Measurements from ENCODE around the gene ZSCAN29. TPM values are rescaled to one million over a fixed set of nuclear protein-coding genes. Genes with fewer than 3 reads are reported as not detected.
A peak's percentile ranks its signal among the peaks of the same experiment; 100 is the strongest.

The ZSCAN29 gene
- total RNA-seq, 2 experiments from 2014 or later, result 30.2 to 73.7 TPM

- peaks cover 34% of the 10 kb centered on the region for H3K36me3 ChIP-seq (ENCODE audit: insufficient read depth, low read length)
- H3K4me3 ChIP-seq (ENCODE audit: low read depth, low read length, poor library complexity, severe bottlenecking), result no peak overlapping the region
- H2AFZ ChIP-seq (ENCODE audit: low read length), result no peak overlapping the region
- no peak for TF ChIP-seq EZH2phosphoT487 (IDR thresholded peaks at IDR 0.05; ENCODE audit: borderline replicate concordance, low read depth, low read length)
- peak; percentile 56 for TF ChIP-seq CTCF (conservative IDR thresholded peaks at IDR 0.05; ENCODE audit: low read length)
- no peak overlapping the region for H3K4me2 ChIP-seq (ENCODE audit: low read length)
- no peaks in the 10 kb centered on the region for H3K9me2 ChIP-seq (ENCODE audit: insufficient read depth, low read length)
- H3K9me3 ChIP-seq (ENCODE audit: low read length), result no peaks in the 10 kb centered on the region
- DNase-seq (ENCODE audit: low spot score), result peak; percentile 35
- no peaks in the 10 kb centered on the region for H3K79me2 ChIP-seq (ENCODE audit: insufficient read depth, low read depth, low read length)
- peaks cover 13% of the 10 kb centered on the region for H3K4me1 ChIP-seq (ENCODE audit: insufficient read depth, low read length, poor library complexity, severe bottlenecking)
- intact Hi-C loops (cut with micrococcal nuclease; ENCODE audit: unreplicated experiment), result no loop called here
- ChIA-PET CTCF (ENCODE audit: unreplicated experiment) (no interaction called here), POLR2A (no interaction called here)
- no peak overlapping the region for H3K27ac ChIP-seq (ENCODE audit: low read depth, low read length, poor library complexity, severe bottlenecking)
- H4K20me1 ChIP-seq (ENCODE audit: insufficient read depth, low read length), result no peaks in the 10 kb centered on the region
- no TSS peak for BruUV-seq (replicated peaks)
Observed at GRCh38 chr15:43346305-43346704, 24.5 kb downstream of the ZSCAN29 start.

- ChIA-PET POLR2A (interaction anchor here (0.6 kb wide), 1 partner anchor 140 kb away, joined by 3 read pairs; no protein-coding TSS in a partner anchor), CTCF (ENCODE audit: unreplicated experiment) (no interaction called here)
- H4K20me1 ChIP-seq (ENCODE audit: insufficient read depth, low read length), result 0 out of 2 replicates have a peak, but pooled peaks cover 7% of the 10 kb centered on the region
- peaks cover 26% of the 10 kb centered on the region for H3K36me3 ChIP-seq (ENCODE audit: insufficient read depth, low read length)
- no peaks in the 10 kb centered on the region for H3K9me2 ChIP-seq (ENCODE audit: insufficient read depth, low read length)
- DNase-seq (ENCODE audit: low spot score), result no peak
- BruUV-seq (replicated peaks), result TSS peak; percentile 92
- H3K9me3 ChIP-seq (ENCODE audit: low read length), result no peaks in the 10 kb centered on the region
- H2AFZ ChIP-seq (ENCODE audit: low read length), result peak overlapping the region; percentile 96
- H3K4me3 ChIP-seq (ENCODE audit: low read depth, low read length, poor library complexity, severe bottlenecking), result peak overlapping the region; percentile 72
- peaks cover 16% of the 10 kb centered on the region for H3K79me2 ChIP-seq (ENCODE audit: insufficient read depth, low read depth, low read length)
- H3K27ac ChIP-seq (ENCODE audit: low read depth, low read length, poor library complexity, severe bottlenecking), result peak overlapping the region; percentile 79
- H3K4me2 ChIP-seq (ENCODE audit: low read length), result peak overlapping the region; percentile 79
- TF ChIP-seq EZH2phosphoT487 (IDR thresholded peaks at IDR 0.05; ENCODE audit: borderline replicate concordance, low read depth, low read length) (no peak), CTCF (conservative IDR thresholded peaks at IDR 0.05; ENCODE audit: low read length) (no peak)
- intact Hi-C loops (cut with micrococcal nuclease; ENCODE audit: unreplicated experiment), result no loop called here
- peaks cover 33% of the 10 kb centered on the region for H3K4me1 ChIP-seq (ENCODE audit: insufficient read depth, low read length, poor library complexity, severe bottlenecking)
Observed at GRCh38 chr15:43330780-43331087, 40.1 kb downstream of the ZSCAN29 start.

- H3K4me1 ChIP-seq (ENCODE audit: insufficient read depth, low read length, poor library complexity, severe bottlenecking), result peaks cover 37% of the 10 kb centered on the region
- H2AFZ ChIP-seq (ENCODE audit: low read length), result peak within 1 kb of the TSS; percentile 96
- peak within 1 kb of the TSS; percentile 72 for H3K4me3 ChIP-seq (ENCODE audit: low read depth, low read length, poor library complexity, severe bottlenecking)
- ChIA-PET POLR2A (interaction anchor here (0.6 kb wide), 1 partner anchor 141 kb away, joined by 3 read pairs; no protein-coding TSS in a partner anchor), CTCF (ENCODE audit: unreplicated experiment) (no interaction called here)
- DNase-seq (ENCODE audit: low spot score), result peak; percentile 95
- 0 out of 2 replicates have a peak, but pooled peaks cover 7% of the 10 kb centered on the region for H4K20me1 ChIP-seq (ENCODE audit: insufficient read depth, low read length)
- no peaks in the 10 kb centered on the region for H3K9me3 ChIP-seq (ENCODE audit: low read length)
- no TSS peak for BruUV-seq (replicated peaks)
- H3K4me2 ChIP-seq (ENCODE audit: low read length), result peak within 1 kb of the TSS; percentile 79
- TF ChIP-seq CTCF (conservative IDR thresholded peaks at IDR 0.05; ENCODE audit: low read length) (no peak), EZH2phosphoT487 (IDR thresholded peaks at IDR 0.05; ENCODE audit: borderline replicate concordance, low read depth, low read length) (no peak)
- peak within 1 kb of the TSS; percentile 79 for H3K27ac ChIP-seq (ENCODE audit: low read depth, low read length, poor library complexity, severe bottlenecking)
- peaks cover 16% of the 10 kb centered on the region for H3K79me2 ChIP-seq (ENCODE audit: insufficient read depth, low read depth, low read length)
- no peaks in the 10 kb centered on the region for H3K9me2 ChIP-seq (ENCODE audit: insufficient read depth, low read length)
- intact Hi-C loops (cut with micrococcal nuclease; ENCODE audit: unreplicated experiment), result no loop called here
- H3K36me3 ChIP-seq (ENCODE audit: insufficient read depth, low read length), result peaks cover 24% of the 10 kb centered on the region
Observed at GRCh38 chr15:43329960-43330779, 40.7 kb downstream of the ZSCAN29 start, which contains the start of gene LCMT2. Gene LCMT2 (minus strand): TSS chr15:43330573. CDS start chr15:43330489, 84 bp downstream.

Measured in OCI-LY7 (cell line).